GM18498 (cell line): ENCODE results near the gene CTRB2.

Source experiments
- ATAC-seq: cut with Tn5 transposase; IDR thresholded peaks from one replicate; pipeline ENCODE4 v1.9.1; 2021; ENCODE audit warnings: mild to moderate bottlenecking, moderate library complexity; ENCODE audit not compliant: unreplicated experiment

Gene CTRB2

DNA sequence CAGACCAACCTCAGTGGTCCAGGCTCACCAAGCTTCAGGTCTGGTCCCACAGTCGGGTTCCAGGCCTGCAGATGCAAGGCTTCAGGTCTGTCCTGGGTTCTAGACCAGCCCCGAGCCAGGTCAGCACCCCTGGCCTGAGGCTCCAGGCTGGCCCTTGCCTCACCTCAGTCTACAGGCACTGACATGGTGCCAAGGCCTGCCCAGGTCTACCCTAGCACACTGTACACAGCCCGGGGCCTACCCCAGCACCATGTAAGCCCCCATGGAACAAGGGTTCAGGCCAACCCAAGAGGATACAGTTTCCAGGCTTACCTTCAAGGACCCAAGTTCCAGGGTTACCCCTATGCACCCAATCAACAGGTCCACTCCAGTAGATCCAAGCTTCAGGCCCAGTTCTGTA lies 31.9 kb downstream of the CTRB2 start:
- no peak for ATAC-seq

DNA sequence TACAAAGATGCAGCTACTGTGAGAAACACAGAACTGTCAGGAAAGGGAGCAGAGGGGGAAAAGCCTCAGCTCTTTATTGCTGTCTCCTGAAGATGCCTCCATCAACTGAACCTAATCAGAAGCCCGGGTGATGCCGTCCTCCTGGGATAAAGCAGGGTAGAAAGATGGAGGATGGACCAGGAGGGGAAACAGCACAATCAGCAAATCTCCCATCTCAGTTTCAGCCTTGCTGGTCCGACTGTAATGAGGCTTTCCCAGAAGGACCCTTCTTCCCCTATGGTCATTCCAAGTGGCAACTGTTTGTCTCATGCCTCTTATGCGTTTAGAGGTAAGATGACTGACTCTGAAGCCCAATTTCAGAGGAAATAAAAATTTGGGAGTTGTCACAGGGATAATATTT lies 34.4 kb downstream of the CTRB2 start:
- ATAC-seq: no peak

DNA sequence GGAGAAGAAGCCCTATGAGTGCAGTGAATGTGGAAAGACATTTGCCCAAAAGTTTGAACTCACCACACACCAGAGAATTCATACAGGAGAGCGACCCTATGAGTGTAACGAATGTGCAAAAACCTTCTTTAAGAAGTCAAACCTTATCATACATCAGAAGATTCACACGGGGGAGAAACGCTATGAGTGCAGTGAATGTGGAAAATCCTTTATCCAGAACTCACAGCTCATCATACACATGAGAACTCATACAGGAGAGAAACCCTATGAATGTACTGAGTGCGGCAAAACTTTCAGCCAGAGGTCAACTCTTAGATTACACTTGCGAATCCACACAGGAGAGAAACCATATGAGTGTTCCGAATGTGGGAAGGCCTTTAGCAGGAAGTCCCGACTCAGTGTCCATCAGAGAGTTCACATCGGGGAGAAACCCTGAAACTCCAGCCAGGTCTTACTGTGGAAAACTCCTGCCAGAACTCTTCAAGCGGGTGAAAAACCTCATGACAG lies 37.0 kb downstream of the CTRB2 start:
- no peak for ATAC-seq

DNA sequence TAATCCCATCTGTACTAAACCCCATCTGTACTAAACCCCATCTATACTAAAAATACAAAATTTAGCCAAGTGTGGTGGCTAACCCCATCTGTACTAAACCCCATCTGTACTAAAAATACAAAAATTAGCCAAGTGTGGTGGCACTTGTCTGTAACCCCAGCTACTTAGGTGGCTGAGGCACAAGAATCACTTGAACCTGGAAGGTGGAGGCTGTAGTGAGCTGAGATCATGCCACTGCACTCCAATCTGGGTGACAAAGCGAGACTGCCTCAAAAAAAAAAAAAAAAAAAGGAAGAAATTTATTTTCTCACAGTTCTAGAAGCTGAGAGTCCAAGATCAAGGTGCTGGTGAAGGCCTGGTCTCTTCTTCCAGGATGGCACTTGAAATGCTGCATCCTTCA lies 46.6 kb downstream of the CTRB2 start:
- ATAC-seq: no peak
